Thoracic aorta (tissue), 2 donors: ENCODE data around the gene RPUSD2. TPM values are rescaled to one million over a fixed set of nuclear protein-coding genes. Genes with fewer than 3 reads are reported as not detected.
A peak's percentile ranks its signal among the peaks of the same experiment; 100 is the strongest.

Experiments
- ATAC-seq: fragments of 150-250 bp; one replicate; pipeline ENCODE4 v1.8.0; 2017; ENCODE audit warnings: low read depth; ENCODE audit not compliant: insufficient number of reproducible peaks, low FRiP score
- DNase-seq: peaks from one replicate; pipeline ENCODE4 v3.0.0-alpha.2; 2020; ENCODE audit warnings: low spot score
- H3K27ac ChIP-seq, 2 donors: fragments of 200-600 bp; sonication (generic); 1 replicate in 1 of 2; 2 replicates in 1 of 2; pipeline ENCODE4 v1.5.1; 2016; ENCODE audit warnings: mild to moderate bottlenecking in 2 of 2, moderate library complexity in 2 of 2
- H3K27me3 ChIP-seq: fragments of 200-600 bp; sonication (generic); replicated peaks from 2 replicates; pipeline ENCODE4 v1.6.0; 2016; ENCODE audit warnings: mild to moderate bottlenecking; ENCODE audit not compliant: insufficient read depth
- H3K36me3 ChIP-seq: fragments of 200-600 bp; sonication (generic); one replicate; pipeline ENCODE4 v1.5.1; 2016
- H3K4me1 ChIP-seq, 2 donors: fragments of 200-600 bp; sonication (generic); 1 replicate in 1 of 2; 2 replicates in 1 of 2; pipeline versions ENCODE4 v1.5.1 to v1.6.0; 2016; ENCODE audit warnings: low read depth in 2 of 2, mild to moderate bottlenecking in 1 of 2; ENCODE audit not compliant: control insufficient read depth in 1 of 2
- H3K4me3 ChIP-seq: fragments of 200-600 bp; sonication (generic); 2 replicates; pipeline ENCODE4 v1.5.1; 2016; ENCODE audit warnings: mild to moderate bottlenecking
- H3K9me3 ChIP-seq: fragments of 200-600 bp; sonication (generic); 2 replicates; pipeline ENCODE4 v1.5.1; 2016
- CTCF ChIP-seq: fragments of 200-600 bp; sonication (generic); IDR thresholded peaks from one replicate; pipeline ENCODE4 v1.5.1; 2019; ENCODE audit warnings: antibody characterized with exemption
- total RNA-seq, 2 donors: library from RNA; depleted of rRNA; stranded (reverse); fragments of >200 nt; gene quantifications; one replicate each; pipeline versions ENCODE4 v1.1.0 to v1.2.3, GENCODE V29; 2016

The RPUSD2 gene
- total RNA-seq, 2 donors from 2014 or later: 9.6 to 9.8 TPM

GRCh38 chr15:40555876-40556275 is 13.2 kb upstream of the RPUSD2 start:
- Histone ChIP-seq H3K27ac (no peak overlapping the region), H3K9me3 (no peaks in the 10 kb centered on the region), H3K4me3 (no peak overlapping the region), H3K4me1 (no peaks in the 10 kb centered on the region), H3K27me3 (no peaks in the 10 kb centered on the region), H3K36me3 (peaks cover 23% of the 10 kb centered on the region)
- no peak for TF ChIP-seq CTCF
- ATAC-seq: no peak
- no peak for DNase-seq

GRCh38 chr15:40558952-40559742 is 10.0 kb upstream of the RPUSD2 start:
- ATAC-seq: no peak
- H3K4me3 ChIP-seq: no peak overlapping the region
- DNase-seq: no peak
- no peaks in the 10 kb centered on the region for H3K9me3 ChIP-seq
- H3K27me3 ChIP-seq: no peaks in the 10 kb centered on the region
- no peak overlapping the region for H3K27ac ChIP-seq
- peaks cover 0 to 18% of the 10 kb centered on the region in 2 donors for H3K4me1 ChIP-seq
- no peak for TF ChIP-seq CTCF
- peaks cover 19% of the 10 kb centered on the region for H3K36me3 ChIP-seq

- H3K4me3 ChIP-seq: no peak overlapping the region
- no peaks in the 10 kb centered on the region for H3K27me3 ChIP-seq
- H3K36me3 ChIP-seq: peaks cover 4% of the 10 kb centered on the region
- ATAC-seq (no peak), DNase-seq (no peak)
- peaks cover 3 to 24% of the 10 kb centered on the region in 2 donors for H3K4me1 ChIP-seq
- TF ChIP-seq CTCF: no peak
- H3K9me3 ChIP-seq: no peaks in the 10 kb centered on the region
- no peak overlapping the region for H3K27ac ChIP-seq
Observed at GRCh38 chr15:40562691-40563090, 6.4 kb upstream of the RPUSD2 start.

GRCh38 chr15:40563426-40563825 is 5.7 kb upstream of the RPUSD2 start:
- H3K27me3 ChIP-seq: no peaks in the 10 kb centered on the region
- DNase-seq: no peak
- TF ChIP-seq CTCF: no peak
- ATAC-seq: no peak
- H3K4me3 ChIP-seq: no peak overlapping the region
- H3K27ac ChIP-seq: no peak overlapping the region
- no peaks in the 10 kb centered on the region for H3K9me3 ChIP-seq
- peaks cover 3 to 25% of the 10 kb centered on the region in 2 donors for H3K4me1 ChIP-seq
- peaks cover 4% of the 10 kb centered on the region for H3K36me3 ChIP-seq

GRCh38 chr15:40564591-40565332 is 4.3 kb upstream of the RPUSD2 start, which contains the start of gene CCDC32:
TSS of gene CCDC32 (minus strand) at chr15:40565042. CDS start at chr15:40563015, 2,027 bp downstream.
- H3K4me3 ChIP-seq: peak within 1 kb of the TSS; percentile 81
- TF ChIP-seq CTCF: no peak
- peaks cover 3 to 30% of the 10 kb centered on the region in 2 donors for H3K4me1 ChIP-seq
- H3K9me3 ChIP-seq: no peaks in the 10 kb centered on the region
- DNase-seq: peak; percentile 94
- H3K36me3 ChIP-seq: peaks cover 4% of the 10 kb centered on the region
- H3K27ac ChIP-seq: peak within 1 kb of the TSS; percentile 91 to 92
- peak; percentile 96 for ATAC-seq
- H3K27me3 ChIP-seq: no peaks in the 10 kb centered on the region
